ENCODE results near the gene STAC. TPM values are rescaled to one million over a fixed set of nuclear protein-coding genes. Genes with fewer than 3 reads are reported as not detected.

Gene STAC
- polyA plus RNA-seq, 1 donor = 1.8 TPM

GRCh38 chr3:36475558-36475957, 95.3 kb downstream of the STAC start:
- Histone ChIP-seq H3K9me3 (ENCODE audit: control insufficient read depth, low read depth, low read length) (no peaks in the 10 kb centered on the region), H3K4me1 (ENCODE audit: control insufficient read depth, insufficient read depth, low read length) (no peaks in the 10 kb centered on the region), H3K36me3 (ENCODE audit: control insufficient read depth, insufficient read depth, low read length) (no peaks in the 10 kb centered on the region), H3K27me3 (ENCODE audit: control insufficient read depth, insufficient read depth, low read length) (no peaks in the 10 kb centered on the region), H3K4me3 (ENCODE audit: low read length) (no peak overlapping the region), H3K27ac (ENCODE audit: low read length) (no peak overlapping the region)
- no peak for DNase-seq
- WGBS (ENCODE audit: insufficient coverage, low lambda C conversion rate) = no CpG with 5 or more reads among the region's 2 CpGs

GRCh38 chr3:36476286-36476942, 96.1 kb downstream of the STAC start:
- no CpG with 5 or more reads among the region's 6 CpGs for WGBS (ENCODE audit: insufficient coverage, low lambda C conversion rate)
- no peaks in the 10 kb centered on the region for H3K36me3 ChIP-seq (ENCODE audit: control insufficient read depth, insufficient read depth, low read length)
- DNase-seq = no peak
- H3K4me1 ChIP-seq (ENCODE audit: control insufficient read depth, insufficient read depth, low read length) = no peaks in the 10 kb centered on the region
- no peak overlapping the region for H3K27ac ChIP-seq (ENCODE audit: low read length)
- H3K9me3 ChIP-seq (ENCODE audit: control insufficient read depth, low read depth, low read length) = no peaks in the 10 kb centered on the region
- H3K27me3 ChIP-seq (ENCODE audit: control insufficient read depth, insufficient read depth, low read length) = no peaks in the 10 kb centered on the region
- no peak overlapping the region for H3K4me3 ChIP-seq (ENCODE audit: low read length)

- no peaks in the 10 kb centered on the region for H3K4me1 ChIP-seq (ENCODE audit: control insufficient read depth, insufficient read depth, low read length)
- no peak overlapping the region for H3K27ac ChIP-seq (ENCODE audit: low read length)
- no peaks in the 10 kb centered on the region for H3K36me3 ChIP-seq (ENCODE audit: control insufficient read depth, insufficient read depth, low read length)
- no peak overlapping the region for H3K4me3 ChIP-seq (ENCODE audit: low read length)
- H3K9me3 ChIP-seq (ENCODE audit: control insufficient read depth, low read depth, low read length) = no peaks in the 10 kb centered on the region
- WGBS (ENCODE audit: insufficient coverage, low lambda C conversion rate) = 94% methylated on average over 6 of the region's 7 CpGs
- no peak for DNase-seq
- no peaks in the 10 kb centered on the region for H3K27me3 ChIP-seq (ENCODE audit: control insufficient read depth, insufficient read depth, low read length)
These were observed 97.4 kb downstream of the STAC start for GRCh38 chr3:36477655-36478054.

- Histone ChIP-seq H3K27me3 (ENCODE audit: control insufficient read depth, insufficient read depth, low read length) (no peaks in the 10 kb centered on the region), H3K9me3 (ENCODE audit: control insufficient read depth, low read depth, low read length) (no peaks in the 10 kb centered on the region), H3K4me1 (ENCODE audit: control insufficient read depth, insufficient read depth, low read length) (no peaks in the 10 kb centered on the region), H3K27ac (ENCODE audit: low read length) (no peak overlapping the region), H3K4me3 (ENCODE audit: low read length) (no peak overlapping the region), H3K36me3 (ENCODE audit: control insufficient read depth, insufficient read depth, low read length) (no peaks in the 10 kb centered on the region)
- no CpG with 5 or more reads among the region's 2 CpGs for WGBS (ENCODE audit: insufficient coverage, low lambda C conversion rate)
- DNase-seq = no peak
These were observed 100.8 kb downstream of the STAC start for GRCh38 chr3:36480911-36481648.

- H3K27ac ChIP-seq (ENCODE audit: low read length) = no peak overlapping the region
- no peaks in the 10 kb centered on the region for H3K4me1 ChIP-seq (ENCODE audit: control insufficient read depth, insufficient read depth, low read length)
- H3K4me3 ChIP-seq (ENCODE audit: low read length) = no peak overlapping the region
- DNase-seq = no peak
- H3K9me3 ChIP-seq (ENCODE audit: control insufficient read depth, low read depth, low read length) = no peaks in the 10 kb centered on the region
- no peaks in the 10 kb centered on the region for H3K36me3 ChIP-seq (ENCODE audit: control insufficient read depth, insufficient read depth, low read length)
- H3K27me3 ChIP-seq (ENCODE audit: control insufficient read depth, insufficient read depth, low read length) = no peaks in the 10 kb centered on the region
- WGBS (ENCODE audit: insufficient coverage, low lambda C conversion rate) = 91% methylated on average over 4 of the region's 4 CpGs
These were observed 102.0 kb downstream of the STAC start for GRCh38 chr3:36482256-36482655.

- Histone ChIP-seq H3K27ac (ENCODE audit: low read length) (no peak overlapping the region), H3K36me3 (ENCODE audit: control insufficient read depth, insufficient read depth, low read length) (no peaks in the 10 kb centered on the region), H3K4me1 (ENCODE audit: control insufficient read depth, insufficient read depth, low read length) (no peaks in the 10 kb centered on the region), H3K4me3 (ENCODE audit: low read length) (no peak overlapping the region), H3K27me3 (ENCODE audit: control insufficient read depth, insufficient read depth, low read length) (no peaks in the 10 kb centered on the region), H3K9me3 (ENCODE audit: control insufficient read depth, low read depth, low read length) (no peaks in the 10 kb centered on the region)
- WGBS (ENCODE audit: insufficient coverage, low lambda C conversion rate) = no CpG with 5 or more reads among the region's 3 CpGs
- no peak for DNase-seq
These were observed 102.6 kb downstream of the STAC start for GRCh38 chr3:36482880-36483279.

- Histone ChIP-seq H3K27me3 (ENCODE audit: control insufficient read depth, insufficient read depth, low read length) (no peaks in the 10 kb centered on the region), H3K9me3 (ENCODE audit: control insufficient read depth, low read depth, low read length) (no peaks in the 10 kb centered on the region), H3K4me3 (ENCODE audit: low read length) (no peak overlapping the region), H3K4me1 (ENCODE audit: control insufficient read depth, insufficient read depth, low read length) (no peaks in the 10 kb centered on the region), H3K27ac (ENCODE audit: low read length) (no peak overlapping the region), H3K36me3 (ENCODE audit: control insufficient read depth, insufficient read depth, low read length) (no peaks in the 10 kb centered on the region)
- no peak for DNase-seq
- WGBS (ENCODE audit: insufficient coverage, low lambda C conversion rate) = 100% methylated on average over 1 of the region's 5 CpGs
These were observed 103.4 kb downstream of the STAC start for GRCh38 chr3:36483709-36484108.

GRCh38 chr3:36484386-36484785, 104.1 kb downstream of the STAC start:
- H3K4me1 ChIP-seq (ENCODE audit: control insufficient read depth, insufficient read depth, low read length) = no peaks in the 10 kb centered on the region
- no peak overlapping the region for H3K4me3 ChIP-seq (ENCODE audit: low read length)
- no peaks in the 10 kb centered on the region for H3K27me3 ChIP-seq (ENCODE audit: control insufficient read depth, insufficient read depth, low read length)
- no peaks in the 10 kb centered on the region for H3K36me3 ChIP-seq (ENCODE audit: control insufficient read depth, insufficient read depth, low read length)
- DNase-seq = no peak
- H3K9me3 ChIP-seq (ENCODE audit: control insufficient read depth, low read depth, low read length) = no peaks in the 10 kb centered on the region
- WGBS (ENCODE audit: insufficient coverage, low lambda C conversion rate) = no CpG with 5 or more reads among the region's 1 CpG
- H3K27ac ChIP-seq (ENCODE audit: low read length) = no peak overlapping the region

GRCh38 chr3:36486009-36486795, 105.9 kb downstream of the STAC start:
- no peak for DNase-seq
- WGBS (ENCODE audit: insufficient coverage, low lambda C conversion rate) = 60% methylated on average over 1 of the region's 8 CpGs
- Histone ChIP-seq H3K9me3 (ENCODE audit: control insufficient read depth, low read depth, low read length) (no peaks in the 10 kb centered on the region), H3K4me3 (ENCODE audit: low read length) (no peak overlapping the region), H3K36me3 (ENCODE audit: control insufficient read depth, insufficient read depth, low read length) (no peaks in the 10 kb centered on the region), H3K27me3 (ENCODE audit: control insufficient read depth, insufficient read depth, low read length) (no peaks in the 10 kb centered on the region), H3K27ac (ENCODE audit: low read length) (no peak overlapping the region), H3K4me1 (ENCODE audit: control insufficient read depth, insufficient read depth, low read length) (no peaks in the 10 kb centered on the region)

- no peaks in the 10 kb centered on the region for H3K36me3 ChIP-seq (ENCODE audit: control insufficient read depth, insufficient read depth, low read length)
- no peaks in the 10 kb centered on the region for H3K27me3 ChIP-seq (ENCODE audit: control insufficient read depth, insufficient read depth, low read length)
- no peak for DNase-seq
- H3K4me3 ChIP-seq (ENCODE audit: low read length) = no peak overlapping the region
- no peaks in the 10 kb centered on the region for H3K9me3 ChIP-seq (ENCODE audit: control insufficient read depth, low read depth, low read length)
- no peak overlapping the region for H3K27ac ChIP-seq (ENCODE audit: low read length)
- no peaks in the 10 kb centered on the region for H3K4me1 ChIP-seq (ENCODE audit: control insufficient read depth, insufficient read depth, low read length)
- 100% methylated on average over 2 of the region's 4 CpGs for WGBS (ENCODE audit: insufficient coverage, low lambda C conversion rate)
These were observed 107.3 kb downstream of the STAC start for GRCh38 chr3:36487616-36488015.
